GM12878 (cell line): ENCODE data around the gene PLXNC1. TPM values are rescaled to one million over a fixed set of nuclear protein-coding genes. Genes with fewer than 3 reads are reported as not detected.

Experiments used
- ATF3 ChIP-seq: IDR thresholded peaks from 2 replicates; pipeline ENCODE4 v1.6.1; 2011; ENCODE audit warnings: low read depth, mild to moderate bottlenecking, low read length, moderate library complexity, borderline replicate concordance; ENCODE audit errors: extremely low read depth
- CEBPB ChIP-seq, 2 experiments: fragments of 150-350 bp in 1 of 2; IDR thresholded peaks; 2 replicates each; pipeline ENCODE4 v1.6.1; 2012 to 2014; ENCODE audit warnings: low read depth in 2 of 2, low read length in 2 of 2, borderline replicate concordance in 1 of 2, inconsistent platforms in 1 of 2
- E2F4 ChIP-seq: IDR thresholded peaks from 2 replicates; pipeline ENCODE4 v1.6.1; 2012; ENCODE audit warnings: low read depth, low read length, improper control_type of control experiment
- KLF5 ChIP-seq: fragments of 450-650 bp; IDR thresholded peaks from 2 replicates; pipeline ENCODE4 v1.6.1; 2014; ENCODE audit warnings: mild to moderate bottlenecking; ENCODE audit not compliant: partially characterized antibody
- MXI1 ChIP-seq: fragments of 150-350 bp; IDR thresholded peaks from 2 replicates; pipeline ENCODE4 v1.6.1; 2011; ENCODE audit warnings: low read depth, mild to moderate bottlenecking, inconsistent platforms, low read length, improper control_type of control experiment
- POU2F2 ChIP-seq: IDR thresholded peaks from 3 replicates; pipeline ENCODE4 v1.6.1; 2011; ENCODE audit warnings: low read depth, mild to moderate bottlenecking, low read length, borderline replicate concordance
- PRDM15 ChIP-seq: fragments of 450-650 bp; formaldehyde crosslinking; IDR thresholded peaks from 2 replicates; pipeline ENCODE4 v1.4.0; 2020; ENCODE audit warnings: mild to moderate bottlenecking, moderate library complexity
- RAD51 ChIP-seq: fragments of 450-650 bp; IDR thresholded peaks from 2 replicates; pipeline ENCODE4 v1.6.1; 2016; ENCODE audit warnings: moderate library complexity, mild to moderate bottlenecking, inconsistent platforms
- RCOR1 ChIP-seq: conservative IDR thresholded peaks from 2 replicates; pipeline ENCODE4 v1.6.1; 2012; ENCODE audit warnings: low read depth, low read length, improper control_type of control experiment
- RFX5 ChIP-seq: IDR thresholded peaks from 2 replicates; pipeline ENCODE4 v1.6.1; 2011; ENCODE audit warnings: low read depth, low read length, improper control_type of control experiment
- SMC3 ChIP-seq: IDR thresholded peaks from 2 replicates; pipeline ENCODE4 v1.6.1; 2011; ENCODE audit warnings: low read length, improper control_type of control experiment, borderline replicate concordance
- SREBF1 ChIP-seq: IDR thresholded peaks from 2 replicates; pipeline ENCODE4 v1.6.1; 2012; ENCODE audit warnings: mild to moderate bottlenecking, low read length
- SUPT20H ChIP-seq: IDR thresholded peaks from 2 replicates; pipeline ENCODE4 v1.6.1; 2011; ENCODE audit warnings: low read depth, mild to moderate bottlenecking, low read length, moderate library complexity, borderline replicate concordance; ENCODE audit not compliant: control insufficient read depth
- TCF3 ChIP-seq: IDR thresholded peaks from 2 replicates; pipeline ENCODE4 v1.6.1; 2012; ENCODE audit warnings: low read depth, mild to moderate bottlenecking, low read length, borderline replicate concordance; ENCODE audit not compliant: insufficient read depth
- USF1 ChIP-seq: IDR thresholded peaks from 2 replicates; pipeline ENCODE4 v1.6.1; 2011; ENCODE audit warnings: borderline replicate concordance, low read depth, mild to moderate bottlenecking, moderate library complexity, mixed read lengths, low read length; ENCODE audit not compliant: insufficient read depth; ENCODE audit errors: extremely low read length
- YY1 ChIP-seq: IDR thresholded peaks from 2 replicates; pipeline ENCODE4 v1.6.1; 2011; ENCODE audit warnings: low read depth, mild to moderate bottlenecking, low read length
- ZNF24 ChIP-seq: fragments of 450-650 bp; IDR thresholded peaks from 2 replicates; pipeline ENCODE4 v1.6.1; 2017; ENCODE audit warnings: antibody characterized with exemption, mild to moderate bottlenecking
- ZNF687 ChIP-seq: fragments of 450-650 bp; IDR thresholded peaks from 2 replicates; pipeline ENCODE4 v1.6.1; 2017; ENCODE audit warnings: mild to moderate bottlenecking, moderate library complexity
- polyA plus RNA-seq, 11 experiments: library from polyadenylated mRNA; depleted of rRNA in 4 of 11; unstranded in 6 of 11; stranded (reverse) in 5 of 11; fragments of >200 nt; fragmentation: Nextera tagmentation in 4 of 11; fragmentation: Illumina TruSeq in 1 of 11; extraction: Ambion mirVana in 4 of 11; extraction: Trizol in 1 of 11; gene quantifications; 1 replicate in 1 of 11; 2 replicates in 10 of 11; pipeline versions ENCODE4 v1.2.1 to v1.2.3, GENCODE V29; 2011 to 2016; ENCODE audit warnings: inconsistent platforms in 2 of 11, missing spikeins in 2 of 11, low read depth in 1 of 11
- total RNA-seq, 4 experiments: library from RNA; depleted of rRNA in 3 of 4; stranded (reverse); fragments of >200 nt in 3 of 4; fragmentation: Illumina TruSeq in 1 of 4; extraction: Trizol in 1 of 4; gene quantifications; 2 replicates each; pipeline versions ENCODE4 v1.2.1 to v1.2.3, GENCODE V29; 2013 to 2021

The PLXNC1 gene
- total and polyA plus RNA-seq, 10 of the 15 experiments (the other 5 are each of a cell fraction or from before 2014, with no cell fraction given) = 5.2 to 41.2 (median 24.6) TPM

GRCh38 chr12:94207849-94208621, 59.7 kb downstream of the PLXNC1 start (continued):
- TF ChIP-seq PRDM15 (CRISPR knock-in tag) (no peak), KLF5 (peak; percentile 67), TCF3 (no peak), SREBF1 (no peak), USF1 (no peak), SMC3 (peak; percentile 14; the same call in 1 of the 2 replicates), YY1 (0 out of 2 replicates have a peak, but pooled peaks have one; percentile 38), ATF3 (no peak), SUPT20H (no peak), MXI1 (peak; percentile 81), RCOR1 (0 out of 2 replicates have a peak, but pooled peaks have one; percentile 65), E2F4 (no peak), POU2F2 (peak; percentile 85), ZNF687 (no peak; the same call in 1 of the 2 replicates), RAD51 (0 out of 2 replicates have a peak, but pooled peaks have one; percentile 37), ZNF24 (no peak), CEBPB (IDR thresholded peaks at IDR 0.05; ENCODE audit: borderline replicate concordance in 1 of 2, low read depth in 2 of 2, low read length in 2 of 2) (peak in 1 of 2 experiments; percentile 61; a peak in 2 of 4 replicates), RFX5 (no peak)
